Forelimb muscle (tissue), 1 donor: ENCODE measurements around the gene PAQR8. TPM values are rescaled to one million over a fixed set of nuclear protein-coding genes. Genes with fewer than 3 reads are reported as not detected.

ENCODE experiments used
- polyA plus RNA-seq: library from polyadenylated mRNA; unstranded; fragments of 120-200 nt; gene quantifications from one replicate; pipeline ENCODE4 v1.2.1, GENCODE V29; 2013; ENCODE audit not compliant: insufficient read length

The PAQR8 gene
- polyA plus RNA-seq, 1 donor = 5.3 TPM

Other genes with a start within 250 kb of the PAQR8 start
- gene IL17A, start 175.8 kb upstream of the PAQR8 start, polyA plus RNA-seq = not detected
- gene IL17F, start 117.7 kb upstream of the PAQR8 start, polyA plus RNA-seq = not detected
- gene MCM3, start 77.4 kb upstream of the PAQR8 start, polyA plus RNA-seq = 35.2 TPM
- 17.0 TPM for gene EFHC1, start 58.2 kb downstream of the PAQR8 start, polyA plus RNA-seq
- gene TRAM2, start 214.9 kb downstream of the PAQR8 start, polyA plus RNA-seq = 18.8 TPM